GM21576 (cell line): ENCODE measurements around the gene SPATA7.
A peak's percentile ranks its signal among the peaks of the same experiment; 100 is the strongest.
"Not testable (repeated sequence)": the region's sequence is repeated elsewhere in the genome, so short reads cannot be mapped to it uniquely, and the experiment has no call there.

Source experiments
- ATAC-seq: cut with Tn5 transposase; IDR thresholded peaks from one replicate; pipeline ENCODE4 v1.9.1; 2021; ENCODE audit warnings: mild to moderate bottlenecking, moderate library complexity; ENCODE audit not compliant: unreplicated experiment

The SPATA7 gene

DNA sequence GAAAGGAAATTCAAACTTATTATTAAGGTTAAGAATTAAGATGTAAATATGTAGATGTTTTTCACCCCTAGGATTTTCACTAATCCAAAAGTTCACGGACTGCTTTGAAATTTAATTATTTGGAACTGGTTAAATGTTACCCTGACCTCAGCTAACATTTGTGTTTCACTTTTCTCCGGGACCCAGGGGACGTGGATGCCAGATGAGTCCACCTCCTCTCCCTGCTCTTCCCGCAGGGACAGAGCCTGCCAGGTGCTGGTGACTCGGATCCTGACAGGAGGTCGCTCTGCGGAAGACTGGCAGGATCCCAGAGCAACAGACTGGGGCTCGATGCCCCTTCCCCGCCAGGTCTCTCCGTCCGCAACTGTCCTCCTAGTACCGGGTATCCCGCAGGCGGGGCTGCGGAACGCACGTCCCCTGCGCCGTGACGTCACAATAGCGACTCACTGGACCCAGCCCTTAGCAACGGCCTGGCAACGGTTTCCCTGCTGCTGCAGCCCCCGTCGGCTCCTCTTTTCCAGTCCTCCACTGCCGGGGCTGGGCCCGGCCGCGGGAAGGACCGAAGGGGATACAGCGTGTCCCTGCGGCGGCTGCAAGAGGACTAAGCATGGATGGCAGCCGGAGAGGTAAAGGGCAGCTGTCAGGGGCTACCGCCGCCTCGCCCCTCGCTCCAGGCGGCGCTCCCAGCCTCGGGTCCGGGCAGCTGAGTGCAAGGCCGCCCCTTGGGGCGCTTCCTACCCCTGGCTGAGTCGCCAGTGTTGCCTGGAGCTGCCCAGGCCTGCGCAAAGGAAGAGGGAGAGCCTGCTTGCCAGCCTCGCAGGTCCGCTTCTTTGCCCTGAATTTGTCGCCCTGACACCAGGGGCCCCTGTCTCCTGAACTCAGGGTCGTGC lies at the start of gene SPATA7:
SPATA7 (plus strand) TSS at position 446 of the 890 bp plus-strand sequence; CDS start at position 608, 162 bp downstream.
- ATAC-seq, result peak; percentile 100

- ATAC-seq, result no peak
Measured at GRCh38 chr14:88340357-88340756, 45.1 kb upstream of the SPATA7 start.

- ATAC-seq, result no peak
Measured at GRCh38 chr14:88342980-88343379, 42.5 kb upstream of the SPATA7 start.

DNA sequence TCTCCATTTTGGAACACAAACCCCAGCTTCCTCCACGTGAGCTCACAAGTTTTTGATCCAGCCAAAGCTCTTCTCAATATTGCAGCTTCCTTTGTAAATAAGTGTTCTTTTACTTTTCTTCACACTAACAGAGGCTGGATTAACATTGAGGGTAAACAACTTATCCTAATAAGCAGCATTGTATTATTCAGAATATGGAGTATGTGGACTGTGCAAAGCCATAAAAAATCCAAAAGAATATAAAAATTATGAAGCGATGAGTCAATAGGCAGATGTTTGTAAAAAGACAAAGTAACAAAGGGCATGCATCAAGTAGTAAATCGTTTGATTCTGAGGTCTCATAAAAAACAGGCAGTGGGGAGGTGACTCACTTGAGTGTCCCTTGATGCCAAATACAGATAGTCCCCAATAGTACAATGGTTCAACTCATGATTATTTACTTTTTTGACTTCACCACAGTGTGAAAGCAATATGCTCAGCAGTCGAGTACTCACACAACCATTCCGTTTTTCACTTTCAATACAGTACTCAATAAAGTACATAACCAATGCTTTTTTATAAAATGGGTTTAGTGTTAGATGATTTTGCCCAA lies 39.3 kb upstream of the SPATA7 start:
- no peak for ATAC-seq

DNA sequence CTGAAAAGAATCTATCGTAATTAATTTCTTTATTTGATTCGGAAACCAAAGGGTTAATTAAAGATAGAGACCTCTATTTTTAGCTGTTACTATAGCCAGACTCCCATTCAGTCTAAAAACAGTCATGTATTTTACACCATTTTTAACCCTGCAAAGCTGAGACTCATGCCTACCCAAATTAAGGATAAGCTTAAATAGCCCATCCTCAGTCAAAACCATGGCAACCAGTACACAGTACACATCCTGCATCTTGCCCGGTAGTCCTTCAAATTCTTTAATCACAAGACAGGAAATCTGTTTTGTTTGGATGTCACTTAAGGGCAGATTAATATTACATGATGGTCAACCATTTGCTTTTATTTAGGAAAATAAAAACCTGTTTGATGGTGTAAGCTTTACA lies 36.9 kb upstream of the SPATA7 start:
- ATAC-seq, result no peak

DNA sequence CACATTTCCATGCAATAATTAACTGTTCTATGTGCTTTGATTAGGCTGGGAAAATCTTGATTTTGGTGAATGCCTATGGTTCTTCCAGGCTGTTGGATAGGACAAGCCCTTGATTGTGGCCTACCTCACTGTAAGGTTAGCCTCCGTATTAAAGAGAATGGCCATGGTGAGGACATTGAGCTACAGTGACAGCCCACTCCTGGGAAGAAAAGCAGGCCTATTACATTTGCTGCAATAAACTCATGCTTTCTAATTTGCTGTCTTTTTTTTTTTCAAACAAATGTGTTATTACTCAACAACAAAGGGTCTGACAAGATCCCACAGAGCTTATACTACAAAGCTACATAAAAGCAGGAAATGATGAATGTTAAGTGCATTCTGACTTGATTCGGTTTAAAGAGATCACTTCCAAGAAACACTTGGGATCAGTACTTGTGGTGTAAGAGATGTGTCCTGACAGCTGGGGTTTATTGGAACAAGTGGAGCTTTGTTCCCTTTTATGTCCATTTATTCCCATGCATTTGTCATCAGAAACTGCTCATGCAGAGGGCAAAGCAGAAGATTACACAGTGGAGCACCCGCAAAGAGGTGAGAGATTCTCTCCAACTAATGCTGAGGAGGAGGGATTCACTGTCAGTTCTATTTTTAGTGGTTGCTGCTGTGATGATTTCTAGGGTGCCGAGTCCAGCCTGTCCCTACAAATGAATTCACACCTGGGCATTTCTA lies 33.3 kb upstream of the SPATA7 start:
- no peak for ATAC-seq

DNA sequence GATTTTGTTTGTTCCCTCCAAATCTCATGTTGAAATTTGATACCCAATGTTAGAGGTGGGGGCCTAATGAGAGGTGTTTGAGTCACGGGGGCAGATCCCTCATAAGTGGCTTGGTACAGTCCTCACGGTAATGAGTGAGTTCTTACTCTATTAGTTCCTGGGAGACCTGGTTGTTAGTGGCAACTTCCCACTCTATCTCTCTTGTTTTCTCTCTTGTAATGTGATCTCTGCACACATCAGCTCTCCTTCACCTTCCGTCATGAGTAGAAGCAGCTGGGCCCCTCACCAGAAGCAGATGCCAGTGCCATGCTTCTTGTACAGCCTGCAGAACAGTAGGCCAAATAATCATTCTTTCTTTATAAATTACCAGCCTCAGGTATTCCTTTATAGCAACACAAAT lies 32.8 kb upstream of the SPATA7 start:
- ATAC-seq, result no peak

- ATAC-seq, result no peak
Measured at GRCh38 chr14:88354358-88354757, 31.1 kb upstream of the SPATA7 start.

DNA sequence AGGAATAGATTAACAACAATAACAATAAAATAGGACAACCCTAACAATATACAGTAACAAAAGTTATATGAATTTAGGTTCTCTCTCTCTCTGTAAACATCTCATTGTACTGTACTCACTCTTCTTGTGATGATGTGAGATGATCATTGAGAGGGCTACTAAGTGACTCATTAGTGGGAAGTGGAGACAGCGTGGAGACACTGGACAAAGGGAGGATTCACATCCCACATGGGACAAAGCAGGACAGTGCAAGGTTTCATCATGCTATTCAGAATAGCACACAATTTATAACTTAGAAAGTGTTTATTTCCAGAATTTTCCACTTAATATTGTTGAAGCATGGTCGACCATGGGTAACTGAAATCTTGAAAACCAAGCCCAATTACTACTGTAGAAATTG lies 26.0 kb upstream of the SPATA7 start:
- ATAC-seq, result no peak

DNA sequence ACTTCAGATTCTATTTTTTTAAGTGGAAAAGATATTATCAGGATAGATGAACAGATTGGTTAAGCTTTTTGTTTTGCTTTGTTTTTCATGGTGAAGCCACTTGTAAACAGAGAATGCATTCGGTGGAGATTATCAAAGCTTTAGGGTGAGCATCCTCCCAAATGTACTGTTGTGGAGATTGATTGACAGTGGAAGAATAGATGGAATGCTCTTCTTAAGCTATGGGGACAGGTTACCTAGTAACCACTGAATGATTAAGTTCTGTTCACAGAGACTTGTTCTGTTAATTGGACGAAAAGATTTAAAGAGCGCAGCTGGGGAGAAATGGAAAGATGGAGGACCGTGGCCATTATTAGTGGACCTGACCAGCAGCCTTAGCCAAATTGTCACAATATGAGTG lies 21.8 kb upstream of the SPATA7 start:
- no peak for ATAC-seq

- ATAC-seq, result no peak
Measured at GRCh38 chr14:88364710-88365413, 20.6 kb upstream of the SPATA7 start.

- no peak for ATAC-seq
Measured at GRCh38 chr14:88369496-88369895, 16.0 kb upstream of the SPATA7 start.

DNA sequence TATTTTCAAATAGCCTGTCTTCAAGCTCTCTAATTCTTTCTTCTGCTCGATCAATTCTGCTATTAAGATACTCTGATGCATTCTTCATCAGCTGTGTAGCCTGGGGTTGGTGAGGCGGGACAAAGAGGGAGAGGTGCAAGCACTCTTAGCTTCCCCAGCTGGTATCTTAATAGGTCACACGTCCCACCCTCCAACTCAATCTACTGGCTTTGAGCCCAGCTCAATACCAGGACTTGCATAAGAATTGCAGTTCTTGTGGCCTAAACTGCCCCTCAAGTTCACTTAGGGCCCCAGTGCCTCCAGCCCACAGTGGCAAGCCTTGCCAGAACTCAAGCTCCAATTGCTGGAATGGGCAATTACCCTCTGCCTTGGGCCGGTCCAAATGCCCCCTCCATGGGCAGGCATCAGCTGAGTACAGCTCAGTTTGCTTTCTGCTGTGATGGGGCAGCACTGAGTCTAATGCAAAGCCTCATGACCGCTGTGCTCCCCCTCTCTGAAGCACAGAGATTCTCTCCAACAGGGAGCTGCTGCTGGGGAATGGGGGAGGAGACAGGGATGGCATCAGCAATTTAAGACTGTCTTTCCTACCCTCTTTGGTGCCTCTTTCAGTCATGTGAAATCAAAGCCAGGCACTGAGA lies 5.6 kb upstream of the SPATA7 start:
- ATAC-seq, result no peak

DNA sequence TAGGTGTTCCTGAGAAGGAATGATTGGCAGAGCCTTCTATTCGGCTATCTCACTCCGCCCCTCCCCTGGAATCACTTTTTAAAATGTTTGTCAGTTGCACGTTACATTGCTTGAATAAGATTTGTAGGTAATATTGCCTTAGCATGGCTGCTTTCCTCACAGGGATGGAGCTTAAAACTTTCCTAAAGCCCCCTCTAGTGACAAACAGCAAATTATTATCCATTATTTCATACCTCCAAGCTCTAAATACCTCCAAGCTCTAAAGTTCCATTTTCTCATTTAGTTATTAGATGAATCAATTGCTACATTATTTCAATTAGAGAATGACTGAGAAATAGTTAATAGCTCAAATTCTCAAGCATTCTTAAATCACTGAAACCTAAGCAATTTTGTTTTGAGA lies 5.1 kb upstream of the SPATA7 start:
- ATAC-seq, result no peak

GRCh38 chr14:88381634-88382033 lies 3.8 kb upstream of the SPATA7 start:
- not testable (repeated sequence) for ATAC-seq

GRCh38 chr14:88384718-88385117 lies 739 bp upstream of the SPATA7 start:
- no peak for ATAC-seq

GRCh38 chr14:88386256-88386794 lies 868 bp downstream of the SPATA7 start:
- no peak for ATAC-seq

DNA sequence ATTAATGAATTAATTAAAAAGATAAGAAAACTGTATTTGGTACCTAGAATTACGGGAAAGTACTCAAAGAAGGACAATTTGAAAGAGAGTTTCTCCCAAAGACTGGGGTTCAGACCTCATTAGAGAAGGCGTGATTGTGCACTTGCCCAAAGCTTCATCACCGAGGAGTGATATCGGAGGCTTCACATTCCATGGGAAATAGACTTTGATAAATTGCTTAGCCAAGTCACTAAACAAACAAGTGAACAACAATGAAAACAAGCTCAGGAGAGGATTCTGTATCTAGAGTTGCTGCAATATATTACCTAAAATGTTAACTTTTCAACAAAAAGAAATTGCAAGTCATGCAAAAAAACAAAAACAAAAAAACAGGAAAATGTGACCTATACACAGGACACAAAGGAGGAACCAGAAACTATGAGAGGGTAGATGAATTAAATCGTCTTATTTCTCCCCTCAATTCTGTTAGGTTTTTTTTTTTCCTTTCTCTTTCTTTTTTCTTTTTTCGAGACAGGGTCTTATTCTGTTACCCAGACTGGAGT lies 3.4 kb downstream of the SPATA7 start:
- no peak for ATAC-seq

- ATAC-seq, result no peak
Measured at GRCh38 chr14:88392609-88393008, 7.2 kb downstream of the SPATA7 start.

DNA sequence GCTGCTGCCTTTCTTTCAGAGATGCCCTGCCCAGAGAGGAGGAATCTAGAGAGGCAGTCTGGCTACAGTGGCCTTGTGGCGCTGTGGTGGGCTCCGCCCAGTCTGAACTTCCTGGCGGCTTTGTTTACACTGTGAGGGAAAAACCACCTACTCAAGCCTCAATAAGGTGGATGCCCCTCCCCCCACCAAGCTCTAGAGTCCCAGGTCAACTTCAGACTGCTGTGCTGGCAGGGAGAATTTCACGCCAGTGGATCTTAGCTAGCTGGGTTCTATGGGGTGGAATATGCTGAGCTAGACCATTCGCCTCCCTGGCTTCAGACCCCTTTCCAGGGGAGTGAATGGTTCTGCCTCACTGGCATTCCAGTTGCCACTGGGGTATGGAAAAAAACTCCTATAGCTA lies 25.6 kb downstream of the SPATA7 start:
- no peak for ATAC-seq
